Upper lobe of left lung (tissue), 4 donors: ENCODE data around the gene IL1RAPL2.

Source experiments
- CTCF ChIP-seq, 6 experiments: fragments of 450-650 bp in 4 of 6; fragments of 200-600 bp in 2 of 6; sonication (generic) in 2 of 6; IDR thresholded peaks; one replicate each; pipeline ENCODE4 v1.5.1; 2016 to 2019; ENCODE audit warnings: antibody characterized with exemption in 6 of 6
- POLR2A ChIP-seq, 4 donors: fragments of 450-650 bp; IDR thresholded peaks; one replicate each; pipeline ENCODE4 v1.5.1; 2016 to 2017; ENCODE audit warnings: antibody characterized with exemption in 4 of 4, mild to moderate bottlenecking in 2 of 4
- POLR2AphosphoS5 ChIP-seq, 2 donors: sonication (generic); formaldehyde crosslinking; IDR thresholded peaks; one replicate each; pipeline ENCODE4 v1.5.1; 2017; ENCODE audit warnings: antibody characterized with exemption in 2 of 2

GRCh38 chrX:105703876-105704275 lies 1137.9 kb downstream of the IL1RAPL2 start:
- TF ChIP-seq CTCF (IDR thresholded peaks at IDR 0.05) (no peak), POLR2A (IDR thresholded peaks at IDR 0.05) (no peak), POLR2AphosphoS5 (IDR thresholded peaks at IDR 0.05) (no peak)
